ENCODE results near the gene COTL1. TPM values are rescaled to one million over a fixed set of nuclear protein-coding genes. Genes with fewer than 3 reads are reported as not detected.

Gene COTL1
- total RNA-seq, 1 donor from 2014 or later, result 210 TPM

- Histone ChIP-seq H3K36me3 (ENCODE audit: control insufficient read depth, insufficient read depth, low read length) (peaks cover 1% of the 10 kb centered on the region), H3K27me3 (ENCODE audit: control insufficient read depth, insufficient read depth, low read length) (no peaks in the 10 kb centered on the region), H3K4me3 (ENCODE audit: low read depth, low read length) (no peak overlapping the region)
- no peak for TF ChIP-seq CTCF (IDR thresholded peaks at IDR 0.05; ENCODE audit: insufficient read depth, low read length, poor library complexity, severe bottlenecking)
- DNase-seq (ENCODE audit: low read depth), result no peak
These were observed 47.0 kb downstream of the COTL1 start for GRCh38 chr16:84570739-84571403.

GRCh38 chr16:84569382-84569987, 48.4 kb downstream of the COTL1 start:
- no peak for TF ChIP-seq CTCF (IDR thresholded peaks at IDR 0.05; ENCODE audit: insufficient read depth, low read length, poor library complexity, severe bottlenecking)
- Histone ChIP-seq H3K36me3 (ENCODE audit: control insufficient read depth, insufficient read depth, low read length) (peaks cover 1% of the 10 kb centered on the region), H3K27me3 (ENCODE audit: control insufficient read depth, insufficient read depth, low read length) (no peaks in the 10 kb centered on the region), H3K4me3 (ENCODE audit: low read depth, low read length) (no peak overlapping the region)
- no peak for DNase-seq (ENCODE audit: low read depth)

DNA sequence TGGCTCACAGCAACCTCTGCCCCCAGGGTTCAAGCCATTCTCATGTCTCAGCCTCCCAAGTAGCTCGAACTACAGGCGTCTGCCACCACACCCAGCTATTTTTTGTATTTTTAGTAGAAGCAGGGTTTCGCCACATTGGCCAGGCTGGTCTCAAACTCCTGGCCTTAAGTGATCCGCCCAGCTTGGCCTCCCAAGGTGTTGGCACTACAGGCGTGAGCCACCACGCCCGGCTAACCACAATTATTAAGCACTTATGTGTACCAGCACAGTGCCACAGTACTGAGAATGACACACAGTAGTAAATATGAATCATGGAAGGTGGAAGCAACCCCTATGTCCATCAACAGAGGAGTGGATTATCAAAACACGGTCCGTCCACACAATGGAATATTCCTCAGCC, 49.8 kb downstream of the COTL1 start:
- no peaks in the 10 kb centered on the region for H3K27me3 ChIP-seq (ENCODE audit: control insufficient read depth, insufficient read depth, low read length)
- no peak for DNase-seq (ENCODE audit: low read depth)
- H3K4me3 ChIP-seq (ENCODE audit: low read depth, low read length), result no peak overlapping the region
- TF ChIP-seq CTCF (IDR thresholded peaks at IDR 0.05; ENCODE audit: insufficient read depth, low read length, poor library complexity, severe bottlenecking), result no peak
- H3K36me3 ChIP-seq (ENCODE audit: control insufficient read depth, insufficient read depth, low read length), result peaks cover 3% of the 10 kb centered on the region

DNA sequence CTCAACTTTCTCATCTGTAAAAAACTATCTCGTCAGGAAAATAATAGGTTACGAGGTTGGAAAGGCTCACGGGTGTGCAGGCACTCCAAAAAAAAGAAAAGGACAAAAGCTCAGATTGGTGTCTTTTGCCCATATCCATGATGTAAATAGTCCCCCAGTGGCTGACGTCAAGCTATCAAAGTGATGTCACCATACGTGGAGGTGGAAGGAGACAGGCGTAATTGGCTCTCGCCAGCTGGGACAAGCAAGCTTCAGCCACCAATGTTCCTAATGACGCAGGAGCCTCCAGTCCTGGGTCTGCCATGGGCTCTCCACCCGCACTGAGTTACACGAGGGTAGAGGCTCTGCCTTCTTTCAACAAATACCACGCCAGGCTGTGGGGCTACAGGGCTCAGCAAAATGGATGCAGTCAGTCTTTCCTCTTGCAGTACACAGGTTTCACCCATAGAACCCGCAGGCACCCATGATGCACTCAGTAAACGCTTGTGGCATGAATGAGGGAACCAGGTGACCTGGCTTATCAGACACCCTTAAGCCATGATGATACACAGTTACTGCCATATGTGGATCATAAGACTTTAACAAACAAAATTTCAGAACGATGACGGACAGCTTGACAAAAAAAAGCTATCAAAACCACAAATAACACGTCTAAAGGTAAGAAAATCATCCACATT, 50.5 kb downstream of the COTL1 start:
- H3K4me3 ChIP-seq (ENCODE audit: low read depth, low read length), result no peak overlapping the region
- TF ChIP-seq CTCF (IDR thresholded peaks at IDR 0.05; ENCODE audit: insufficient read depth, low read length, poor library complexity, severe bottlenecking), result no peak
- H3K36me3 ChIP-seq (ENCODE audit: control insufficient read depth, insufficient read depth, low read length), result peaks cover 3% of the 10 kb centered on the region

GRCh38 chr16:84566545-84567257, 51.2 kb downstream of the COTL1 start:
- H3K36me3 ChIP-seq (ENCODE audit: control insufficient read depth, insufficient read depth, low read length), result peaks cover 3% of the 10 kb centered on the region
- DNase-seq (ENCODE audit: low read depth), result no peak
- no peak for TF ChIP-seq CTCF (IDR thresholded peaks at IDR 0.05; ENCODE audit: insufficient read depth, low read length, poor library complexity, severe bottlenecking)
- no peaks in the 10 kb centered on the region for H3K27me3 ChIP-seq (ENCODE audit: control insufficient read depth, insufficient read depth, low read length)
- H3K4me3 ChIP-seq (ENCODE audit: low read depth, low read length), result no peak overlapping the region

More for the DNA sequence above, 50.5 kb downstream of the COTL1 start:
- no peak for DNase-seq (ENCODE audit: low read depth)
- H3K27me3 ChIP-seq (ENCODE audit: control insufficient read depth, insufficient read depth, low read length), result no peaks in the 10 kb centered on the region

Data from kidney epithelial cell (primary cell).